ENCODE data around the gene ABCG1.

DNA sequence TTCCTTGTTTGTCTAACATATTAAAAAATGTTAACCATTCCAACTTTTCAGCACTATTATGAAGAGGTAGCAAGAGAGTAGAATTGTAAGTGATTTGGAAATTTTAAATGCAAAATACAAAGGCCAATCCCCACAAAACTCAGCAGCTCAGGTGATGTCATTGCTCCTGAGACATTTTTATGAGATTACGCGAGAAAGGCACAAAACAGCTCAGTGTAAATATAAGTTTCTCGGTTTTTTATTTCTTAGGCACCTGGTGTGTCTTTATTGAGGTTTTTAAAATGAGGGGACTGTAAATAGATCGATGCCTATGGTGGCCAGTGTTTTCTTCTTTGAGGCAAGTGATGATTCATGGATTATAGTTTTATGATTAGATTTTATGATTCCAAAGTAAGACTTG, 6.1 kb downstream of the ABCG1 start:
- no peak for TF ChIP-seq CTCF (IDR thresholded peaks at IDR 0.05)
- TF ChIP-seq POLR2A (IDR thresholded peaks at IDR 0.05) = no peak
